ENCODE data around the gene DNASE2.
A peak's percentile ranks its signal among the peaks of the same experiment; 100 is the strongest.

Gene DNASE2

DNA sequence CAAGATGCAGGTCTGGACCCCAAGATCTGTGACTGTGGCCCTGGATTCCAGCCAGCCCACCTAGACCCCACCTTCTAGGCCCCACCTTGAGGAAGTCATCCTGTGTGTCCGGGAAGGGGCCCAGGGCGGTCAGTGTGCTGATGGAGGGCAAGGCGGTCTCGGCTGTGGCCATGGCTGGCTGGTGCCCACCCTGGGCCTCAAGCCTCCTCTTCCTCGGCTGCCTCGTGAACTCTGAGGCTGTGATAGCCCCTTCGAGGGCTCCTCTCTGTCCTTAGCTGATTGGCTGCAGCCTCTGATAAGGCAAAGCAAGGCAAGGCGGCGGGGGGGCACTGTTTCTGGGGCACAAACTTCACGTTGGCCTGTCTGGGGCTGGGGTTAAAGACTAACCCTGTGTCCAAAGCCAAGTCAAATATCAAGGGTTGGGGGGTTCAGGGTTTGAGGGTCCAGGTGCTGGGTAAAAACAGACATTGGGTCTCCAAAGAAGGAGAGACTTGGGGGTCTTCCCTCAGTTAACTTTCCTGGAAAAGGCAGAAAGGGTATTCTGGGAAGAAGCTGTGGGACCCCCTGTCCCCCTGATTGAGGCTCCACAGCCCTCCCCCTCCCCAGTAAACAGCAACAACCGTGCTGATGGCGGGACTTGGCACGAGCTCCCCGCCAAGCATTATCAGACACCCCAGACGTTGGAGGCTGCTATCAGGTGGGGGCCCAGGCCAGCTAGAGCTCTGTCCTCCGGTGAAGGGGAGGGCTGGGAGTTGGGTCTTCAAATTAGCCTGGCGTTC, 5.9 kb upstream of the DNASE2 start, which contains the start of gene KLF1:
Gene KLF1 (minus strand): TSS at position 233 of the 779 bp plus-strand sequence. CDS start 61 bp downstream, at position 172.
- no peak for DNase-seq (ENCODE audit: low spot score)

DNA sequence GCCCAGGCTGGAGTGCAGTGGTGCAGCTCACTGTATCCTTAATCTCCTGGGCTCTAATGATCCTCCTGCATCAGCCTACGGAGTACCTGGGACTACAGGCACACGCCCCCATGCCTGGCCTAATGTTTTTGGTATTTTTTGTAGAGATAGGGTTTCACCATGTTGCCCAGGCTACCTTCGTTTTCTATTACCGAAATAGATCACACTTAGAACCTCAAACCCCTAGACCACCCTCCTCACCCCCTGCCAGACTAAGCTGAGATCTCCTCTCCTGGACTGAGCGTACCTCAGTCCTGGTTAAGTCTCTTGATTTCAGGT, 5.4 kb upstream of the DNASE2 start:
- no peak for DNase-seq (ENCODE audit: low spot score)

DNA sequence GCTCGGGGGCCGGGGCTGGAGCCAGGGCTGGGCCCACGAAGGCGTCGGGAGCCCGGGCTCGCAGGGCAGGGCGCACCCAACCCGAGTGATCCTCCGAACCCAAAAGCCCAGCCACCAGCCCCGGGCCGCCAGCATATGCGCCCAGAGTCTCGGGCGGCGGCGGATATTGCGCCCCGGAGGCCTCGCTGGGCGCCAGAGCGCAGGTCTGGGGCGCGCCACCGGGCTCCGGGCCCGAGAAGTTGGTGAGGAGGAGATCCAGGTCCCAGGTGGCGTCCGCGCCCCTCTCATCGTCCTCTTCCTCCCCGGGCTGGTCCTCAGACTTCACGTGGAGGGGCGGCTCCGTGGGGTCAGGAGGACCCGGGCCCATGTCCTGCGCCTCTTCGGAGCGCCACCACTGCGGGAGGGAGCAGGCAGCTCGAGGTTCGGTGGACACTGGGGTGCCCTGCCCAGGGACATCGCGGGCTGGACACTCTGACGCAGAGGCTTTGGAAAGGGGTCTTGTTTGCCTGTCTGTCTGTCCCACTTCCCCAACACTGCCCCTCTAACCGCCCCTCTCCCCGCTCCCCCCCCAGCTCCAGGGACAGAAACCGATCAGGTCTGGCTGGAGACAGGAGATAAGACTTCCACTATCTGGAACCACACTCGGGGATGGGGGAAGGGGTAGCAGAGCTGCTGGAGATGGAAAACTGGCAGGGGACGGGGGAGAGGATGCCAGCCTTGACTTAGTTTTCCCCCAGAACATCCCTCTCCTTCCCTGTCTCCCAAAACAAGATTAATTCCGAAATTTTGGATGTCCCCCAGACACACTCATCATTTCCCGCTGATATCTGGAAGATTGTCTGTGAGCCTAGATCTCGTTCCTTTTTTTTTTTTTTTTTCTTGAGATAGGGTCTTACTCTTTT, 4.8 kb upstream of the DNASE2 start:
- DNase-seq (ENCODE audit: low spot score), result no peak

DNA sequence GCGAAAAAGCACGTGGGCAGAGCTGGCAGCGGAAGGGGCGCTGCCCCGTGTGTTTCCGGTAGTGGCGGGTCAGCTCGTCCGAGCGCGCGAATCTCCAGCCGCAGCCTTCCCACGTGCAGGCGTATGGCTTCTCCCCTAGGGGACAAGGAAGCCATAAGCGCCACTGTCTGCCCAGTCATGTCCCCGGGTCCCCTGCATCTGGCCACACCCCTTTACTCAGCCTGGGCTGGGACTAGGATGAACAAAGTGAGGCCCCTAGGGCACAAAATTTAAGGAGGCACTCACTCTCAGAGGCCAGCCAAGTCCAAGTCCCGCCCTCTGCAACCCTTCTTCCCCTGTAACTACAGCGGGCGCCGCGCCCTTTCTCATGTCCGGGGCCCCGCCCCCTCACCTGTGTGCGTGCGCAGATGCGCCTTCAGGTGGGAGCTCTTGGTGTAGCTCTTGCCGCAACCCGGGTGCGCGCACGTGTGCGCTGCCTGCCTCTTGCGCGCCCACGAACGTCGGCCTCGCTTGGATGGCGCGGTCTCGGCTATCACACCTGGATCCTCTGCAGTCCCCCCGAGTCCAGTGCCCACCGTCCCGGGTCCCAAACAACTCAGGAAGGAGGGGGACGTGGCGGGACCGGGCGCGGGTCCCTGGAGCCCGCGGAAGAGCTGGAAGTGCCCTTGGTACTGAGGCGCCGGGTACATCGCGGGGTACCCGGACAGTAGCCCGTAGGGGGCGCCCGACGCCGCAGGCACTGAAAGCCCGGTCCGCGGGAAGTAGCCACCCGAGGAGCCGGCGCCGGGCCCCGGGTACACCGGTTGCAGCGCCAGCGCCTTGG, 3.9 kb upstream of the DNASE2 start:
- DNase-seq (ENCODE audit: low spot score), result peak; percentile 78

GRCh38 chr19:12884627-12884925, 3.3 kb upstream of the DNASE2 start:
- DNase-seq (ENCODE audit: low spot score), result no peak

GRCh38 chr19:12884202-12884601, 3.0 kb upstream of the DNASE2 start:
- DNase-seq (ENCODE audit: low spot score), result no peak

DNA sequence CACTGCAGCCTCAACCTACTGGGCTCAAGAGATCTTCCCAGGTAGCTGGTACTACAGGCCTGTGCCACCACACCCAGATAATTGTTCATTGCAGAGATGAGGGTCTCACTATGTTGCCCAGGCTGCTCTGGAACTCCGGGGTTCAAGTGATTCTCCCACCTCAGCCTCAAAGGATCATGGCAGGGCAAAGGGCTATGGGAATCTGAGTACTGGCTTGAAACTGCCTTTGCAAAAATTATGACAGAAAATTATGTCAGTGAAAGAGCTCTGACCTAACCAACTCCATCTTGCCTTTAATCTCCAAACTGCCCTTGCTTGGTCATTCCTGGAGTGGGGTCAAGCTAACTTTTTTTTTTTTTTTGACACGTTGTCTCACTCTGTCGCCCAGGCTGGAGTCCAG, 1.3 kb upstream of the DNASE2 start:
- no peak for DNase-seq (ENCODE audit: low spot score)

GRCh38 chr19:12880551-12881171, 588 bp downstream of the DNASE2 start:
- peak; percentile 51 for DNase-seq (ENCODE audit: low spot score)

GRCh38 chr19:12875086-12875485, 6.2 kb downstream of the DNASE2 start:
- DNase-seq (ENCODE audit: low spot score), result no peak

- no peak for DNase-seq (ENCODE audit: low spot score)
Measured at GRCh38 chr19:12873891-12874745, 7.1 kb downstream of the DNASE2 start.

DNA sequence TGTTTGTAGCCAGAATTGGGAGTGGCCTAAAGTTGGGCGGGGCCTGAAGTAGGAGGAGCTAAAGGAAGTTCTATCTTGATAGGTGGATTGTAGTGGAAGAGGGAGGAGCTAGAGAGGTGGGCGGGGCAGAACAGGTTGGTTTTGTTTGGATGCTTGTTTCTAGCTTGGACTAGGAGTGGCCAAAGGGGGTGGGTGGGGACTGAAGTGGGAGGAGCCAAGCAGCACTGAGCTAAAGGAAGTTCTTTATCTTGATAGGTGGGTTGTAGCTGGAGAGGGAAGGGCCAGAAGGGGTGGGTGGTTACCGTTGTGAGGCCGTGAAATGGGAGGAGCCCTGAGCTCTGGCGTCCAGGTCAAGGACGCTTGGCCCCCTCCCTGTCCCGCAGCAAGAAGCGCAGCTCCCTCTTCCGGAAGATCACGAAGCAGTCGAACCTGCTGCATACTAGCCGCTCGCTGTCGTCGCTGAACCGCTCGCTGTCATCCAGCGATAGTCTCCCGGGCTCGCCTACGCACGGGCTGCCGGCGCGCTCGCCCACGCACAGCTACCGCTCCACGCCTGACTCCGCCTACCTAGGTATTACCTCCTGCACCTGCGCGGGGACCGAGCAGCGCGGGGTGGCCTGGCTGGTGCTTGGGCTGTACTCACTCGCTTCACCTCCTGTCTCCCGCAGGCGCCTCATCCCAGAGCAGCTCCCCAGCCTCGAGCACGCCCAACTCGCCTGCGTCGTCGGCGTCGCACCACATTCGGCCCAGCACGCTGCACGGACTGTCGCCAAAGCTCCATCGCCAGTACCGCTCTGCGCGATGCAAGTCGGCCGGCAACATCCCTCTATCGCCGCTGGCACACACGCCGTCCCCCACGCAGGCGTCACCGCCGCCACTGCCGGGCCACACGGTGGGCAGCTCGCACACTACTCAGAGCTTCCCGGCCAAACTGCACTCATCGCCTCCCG, 8.0 kb downstream of the DNASE2 start:
- peak; percentile 50 for DNase-seq (ENCODE audit: low spot score)

GRCh38 chr19:12872255-12872654, 9.0 kb downstream of the DNASE2 start:
- no peak for DNase-seq (ENCODE audit: low spot score)

GRCh38 chr19:12871681-12872080, 9.6 kb downstream of the DNASE2 start:
- no peak for DNase-seq (ENCODE audit: low spot score)

GRCh38 chr19:12868540-12869112, 12.6 kb downstream of the DNASE2 start:
- DNase-seq (ENCODE audit: low spot score), result peak; percentile 40

DNA sequence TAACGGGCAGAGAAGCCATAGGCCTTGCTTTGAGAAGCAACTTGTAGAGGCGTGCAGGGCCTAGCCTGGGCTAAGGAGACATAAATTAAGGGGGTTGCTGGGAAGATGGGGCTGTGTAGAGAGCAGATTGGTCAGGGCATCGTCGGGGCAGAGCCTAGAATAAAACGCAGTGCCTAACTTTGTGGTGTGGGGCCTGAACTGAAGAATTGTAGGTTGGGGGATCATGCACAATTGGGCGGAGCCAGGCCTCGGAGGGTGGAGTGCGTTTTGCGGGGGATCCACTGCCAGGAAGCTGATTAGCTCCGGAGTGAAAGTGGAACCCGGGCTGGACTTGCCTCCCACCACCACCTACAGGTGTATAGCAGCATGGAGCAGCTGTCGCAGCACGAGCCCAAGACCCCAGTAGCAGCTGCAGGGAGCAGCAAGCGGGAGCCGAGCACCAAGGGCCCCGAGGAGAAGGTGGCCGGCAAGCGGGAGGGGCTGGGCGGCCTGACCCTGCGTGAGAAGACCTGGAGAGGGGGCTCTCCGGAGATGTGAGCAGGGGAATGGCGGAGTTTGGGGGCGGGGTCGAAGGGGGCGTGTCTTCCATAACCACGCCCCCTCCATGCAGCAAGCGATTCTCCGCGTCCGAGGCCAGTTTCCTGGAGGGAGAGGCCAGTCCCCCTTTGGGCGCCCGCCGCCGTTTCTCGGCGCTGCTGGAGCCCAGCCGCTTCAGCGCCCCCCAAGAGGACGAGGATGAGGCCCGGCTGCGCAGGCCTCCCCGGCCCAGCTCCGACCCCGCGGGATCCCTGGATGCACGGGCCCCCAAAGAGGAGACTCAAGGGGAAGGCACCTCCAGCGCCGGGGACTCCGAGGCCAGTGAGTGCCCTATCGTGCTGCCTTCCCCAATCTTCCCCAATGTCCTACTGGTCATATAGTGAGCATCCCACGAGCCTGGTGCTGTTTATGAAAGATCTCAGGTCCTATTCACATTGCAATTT, 13.8 kb downstream of the DNASE2 start:
- DNase-seq (ENCODE audit: low spot score), result peak; percentile 90

DNA sequence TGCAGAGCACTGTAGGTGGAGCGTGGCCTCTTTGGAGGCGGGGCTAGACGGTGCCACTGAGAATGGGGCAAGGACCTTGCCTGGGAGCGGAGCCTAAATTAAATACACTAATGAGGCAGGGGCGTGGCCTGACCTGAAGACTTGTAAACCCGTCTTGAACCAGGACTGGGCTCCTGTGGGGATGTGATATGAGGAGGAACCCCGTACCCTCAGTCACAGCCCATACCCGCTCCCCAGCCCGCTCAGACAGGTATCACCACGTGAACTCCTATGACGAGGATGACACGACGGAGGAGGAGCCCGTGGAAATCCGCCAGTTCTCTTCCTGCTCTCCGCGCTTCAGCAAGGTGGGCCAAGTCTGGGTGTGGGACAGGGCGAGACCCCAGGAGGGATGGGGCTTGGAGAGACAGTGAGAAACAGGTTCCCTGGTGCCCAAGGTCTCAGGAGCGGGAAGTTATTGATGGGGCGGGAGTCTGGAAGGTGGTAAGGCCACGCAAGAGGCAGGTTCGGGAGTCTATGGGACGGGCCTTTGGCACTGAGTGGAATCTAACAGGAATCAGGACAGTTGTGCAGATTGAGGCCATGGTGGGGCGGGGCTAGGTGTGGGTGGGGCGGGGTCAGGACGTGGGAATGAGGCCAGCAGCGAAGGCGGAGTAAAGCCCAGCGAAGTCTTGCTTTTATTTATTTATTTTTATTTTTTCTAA, 14.7 kb downstream of the DNASE2 start:
- DNase-seq (ENCODE audit: low spot score), result peak; percentile 6

- peak; percentile 6 for DNase-seq (ENCODE audit: low spot score)
Measured at GRCh38 chr19:12865746-12866415, 15.4 kb downstream of the DNASE2 start.
